HepG2 (cell line): ENCODE results near the gene MXRA7. TPM values are rescaled to one million over a fixed set of nuclear protein-coding genes. Genes with fewer than 3 reads are reported as not detected.

Experiments
- AGO2 ChIP-seq: fragments of 200-400 bp; formaldehyde crosslinking; optimal IDR thresholded peaks from 2 replicates; pipeline ENCODE3; 2017; ENCODE audit warnings: mild to moderate bottlenecking, low read depth, low read length, moderate library complexity
- ARNTL ChIP-seq: sonication (generic); formaldehyde crosslinking; IDR thresholded peaks from 2 replicates; pipeline ENCODE4 v1.4.0; 2020; ENCODE audit warnings: mild to moderate bottlenecking, missing genetic modification reagents
- ATAD3A ChIP-seq: sonication (generic); formaldehyde crosslinking; IDR thresholded peaks from 2 replicates; pipeline ENCODE4 v1.4.0; 2020; ENCODE audit warnings: missing genetic modification reagents
- CBX2 ChIP-seq, 2 experiments: fragments of 200-600 bp in 1 of 2; sonication (generic); formaldehyde crosslinking in 1 of 2; IDR thresholded peaks; 2 replicates each; pipeline versions ENCODE4 v1.7.0 to v1.8.1; 2018 to 2022; ENCODE audit warnings: low read depth in 2 of 2, low read length in 1 of 2, mild to moderate bottlenecking in 1 of 2, missing genetic modification reagents in 1 of 2
- CHD2 ChIP-seq: IDR thresholded peaks from 2 replicates; pipeline ENCODE4 v1.6.1; 2011; ENCODE audit warnings: low read depth, low read length, improper control_type of control experiment
- EEA1 ChIP-seq: sonication (generic); formaldehyde crosslinking; IDR thresholded peaks from 2 replicates; pipeline ENCODE4 v1.5.1; 2020; ENCODE audit warnings: mild to moderate bottlenecking, missing genetic modification reagents, borderline replicate concordance
- FOXC1 ChIP-seq: sonication (generic); formaldehyde crosslinking; IDR thresholded peaks from 2 replicates; pipeline ENCODE4 v1.8.0; 2022; ENCODE audit warnings: mild to moderate bottlenecking, missing genetic modification reagents, borderline replicate concordance
- MAFF ChIP-seq: IDR thresholded peaks from 2 replicates; pipeline ENCODE4 v1.6.1; 2011; ENCODE audit warnings: low read depth, low read length, improper control_type of control experiment
- MATR3 ChIP-seq: sonication (generic); formaldehyde crosslinking; IDR thresholded peaks from 2 replicates; pipeline ENCODE4 v1.4.0; 2020; ENCODE audit warnings: missing genetic modification reagents
- MTA3 ChIP-seq: sonication (generic); formaldehyde crosslinking; IDR thresholded peaks from 2 replicates; pipeline ENCODE4 v1.4.0; 2020; ENCODE audit warnings: missing genetic modification reagents
- NFIC ChIP-seq: IDR thresholded peaks from 2 replicates; pipeline ENCODE4 v1.6.1; 2012; ENCODE audit warnings: mild to moderate bottlenecking, low read length, inconsistent platforms
- NR2F1 ChIP-seq, 2 experiments: fragments of 450-650 bp in 1 of 2; formaldehyde crosslinking in 1 of 2; IDR thresholded peaks; 2 replicates each; pipeline versions ENCODE4 v1.5.0 to v1.6.1; 2016 to 2020; ENCODE audit warnings: mild to moderate bottlenecking in 1 of 2, missing compliant biosample characterization in 1 of 2, missing genetic modification reagents in 1 of 2, moderate library complexity in 1 of 2
- ZC3H4 ChIP-seq: sonication (generic); formaldehyde crosslinking; IDR thresholded peaks from 2 replicates; pipeline ENCODE4 v1.4.0; 2020; ENCODE audit warnings: missing genetic modification reagents, borderline replicate concordance
- ZFP90 ChIP-seq: sonication (generic); formaldehyde crosslinking; IDR thresholded peaks from 2 replicates; pipeline ENCODE4 v1.8.0; 2022; ENCODE audit warnings: missing genetic modification reagents, mild to moderate bottlenecking, inconsistent platforms, borderline replicate concordance
- ZNF10 ChIP-seq: sonication (generic); formaldehyde crosslinking; IDR thresholded peaks from 2 replicates; pipeline ENCODE4 v1.4.0; 2020; ENCODE audit warnings: mild to moderate bottlenecking, low read depth, missing genetic modification reagents, borderline replicate concordance
- ZNF337 ChIP-seq: sonication (generic); formaldehyde crosslinking; IDR thresholded peaks from 2 replicates; pipeline ENCODE4 v1.5.1; 2020; ENCODE audit warnings: missing genetic modification reagents, low read depth, mild to moderate bottlenecking, borderline replicate concordance
- ZNF468 ChIP-seq: sonication (generic); formaldehyde crosslinking; IDR thresholded peaks from 2 replicates; pipeline ENCODE4 v1.8.0; 2022; ENCODE audit warnings: mild to moderate bottlenecking, moderate library complexity, missing genetic modification reagents
- ZNF614 ChIP-seq: IDR thresholded peaks from 2 replicates; pipeline ENCODE4 v1.6.1; 2018; ENCODE audit warnings: missing biosample characterization, missing genetic modification reagents, inconsistent platforms, borderline replicate concordance
- polyA plus RNA-seq, 8 experiments: library from polyadenylated mRNA; depleted of rRNA in 3 of 8; stranded (reverse) in 7 of 8; unstranded in 1 of 8; fragments of >200 nt; fragmentation: Illumina TruSeq in 4 of 8; extraction: Trizol in 4 of 8; gene quantifications; 2 replicates each; pipeline versions ENCODE4 v1.2.1 to v1.2.3, GENCODE V29; 2011 to 2016; ENCODE audit warnings: low read depth in 4 of 8, missing spikeins in 1 of 8, mixed read lengths in 1 of 8; ENCODE audit not compliant: insufficient read depth in 1 of 8
- total RNA-seq, 5 experiments: library from RNA; depleted of rRNA; stranded (reverse); fragments of >200 nt; fragmentation: Illumina TruSeq; extraction: Trizol; gene quantifications; 2 replicates each; pipeline ENCODE4 v1.2.3, GENCODE V29; 2016; ENCODE audit warnings: low read depth in 1 of 5
- TF ChIP-seq, protein P1 (sequence below), 2 experiments: sonication (generic) in 1 of 2; formaldehyde crosslinking in 1 of 2; IDR thresholded peaks; 2 replicates each; pipeline versions ENCODE4 v1.4.0 to v1.6.1; 2018 to 2020; ENCODE audit warnings: missing genetic modification reagents in 2 of 2, borderline replicate concordance in 1 of 2, low read depth in 1 of 2, mild to moderate bottlenecking in 1 of 2, missing biosample characterization in 1 of 2
- TF ChIP-seq, protein P2 (sequence below): sonication (generic); formaldehyde crosslinking; conservative IDR thresholded peaks from 2 replicates; pipeline ENCODE4 v1.8.1; 2023; ENCODE audit warnings: missing genetic modification reagents
- TF ChIP-seq, protein P3 (sequence below): sonication (generic); formaldehyde crosslinking; IDR thresholded peaks from 2 replicates; pipeline ENCODE4 v1.4.0; 2020; ENCODE audit warnings: mild to moderate bottlenecking, missing genetic modification reagents
- TF ChIP-seq, protein P4 (sequence below): sonication (generic); formaldehyde crosslinking; conservative IDR thresholded peaks from 2 replicates; pipeline ENCODE4 v1.4.0; 2020; ENCODE audit warnings: missing genetic modification reagents

The MXRA7 gene
- total and polyA plus RNA-seq, 2 of the 13 experiments (the other 11 are each of a cell fraction or from before 2014, with no cell fraction given) = 44.8 to 112 TPM

DNA sequence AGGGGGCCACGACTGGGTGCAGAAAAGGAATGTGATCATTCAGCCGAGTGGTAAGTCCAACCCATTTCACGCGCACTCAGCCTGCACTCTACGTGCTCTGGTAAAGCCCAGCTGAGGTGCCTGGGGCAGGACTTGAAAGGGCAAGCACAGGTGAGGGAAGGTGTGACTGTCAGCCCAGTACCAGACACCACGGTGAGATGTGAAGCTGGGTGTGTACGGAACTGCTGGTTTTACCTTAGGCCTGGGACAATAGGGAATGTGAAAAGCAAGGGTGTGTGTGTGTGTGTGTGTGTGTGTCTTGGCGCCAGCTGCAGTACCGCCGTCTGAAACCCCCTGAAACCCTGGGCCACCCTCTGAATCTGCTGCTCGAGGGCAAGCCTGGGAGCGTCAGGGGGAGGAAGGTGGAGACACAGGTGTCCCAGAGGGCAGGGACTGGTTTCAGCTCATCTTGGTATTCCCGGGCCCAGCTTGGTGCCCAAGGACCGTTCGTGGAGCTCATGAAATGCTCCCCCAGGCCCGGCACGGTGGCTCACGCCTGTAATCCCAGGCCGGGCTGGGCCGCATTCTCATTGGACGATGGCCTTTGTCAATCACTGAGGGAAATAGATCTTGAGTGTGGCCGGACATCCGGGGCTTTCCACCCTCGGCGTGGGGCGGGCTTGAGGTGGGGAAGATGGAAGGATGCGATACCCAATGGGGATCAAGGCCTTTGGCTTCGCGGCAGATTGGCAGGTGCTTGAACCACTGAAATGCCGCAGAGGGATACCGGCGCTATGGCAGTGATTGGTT, 39.4 kb downstream of the MXRA7 start (continued):
- TF ChIP-seq ARNTL (CRISPR knock-in tag) = peak; percentile 17; the same call in 1 of the 2 replicates
- TF ChIP-seq ATAD3A (CRISPR knock-in tag) = no peak
- TF ChIP-seq NR2F1 (CRISPR knock-in tag; IDR thresholded peaks at IDR 0.05) = no peak; a peak in 1 of 4 replicates
- TF ChIP-seq, protein P1, sequence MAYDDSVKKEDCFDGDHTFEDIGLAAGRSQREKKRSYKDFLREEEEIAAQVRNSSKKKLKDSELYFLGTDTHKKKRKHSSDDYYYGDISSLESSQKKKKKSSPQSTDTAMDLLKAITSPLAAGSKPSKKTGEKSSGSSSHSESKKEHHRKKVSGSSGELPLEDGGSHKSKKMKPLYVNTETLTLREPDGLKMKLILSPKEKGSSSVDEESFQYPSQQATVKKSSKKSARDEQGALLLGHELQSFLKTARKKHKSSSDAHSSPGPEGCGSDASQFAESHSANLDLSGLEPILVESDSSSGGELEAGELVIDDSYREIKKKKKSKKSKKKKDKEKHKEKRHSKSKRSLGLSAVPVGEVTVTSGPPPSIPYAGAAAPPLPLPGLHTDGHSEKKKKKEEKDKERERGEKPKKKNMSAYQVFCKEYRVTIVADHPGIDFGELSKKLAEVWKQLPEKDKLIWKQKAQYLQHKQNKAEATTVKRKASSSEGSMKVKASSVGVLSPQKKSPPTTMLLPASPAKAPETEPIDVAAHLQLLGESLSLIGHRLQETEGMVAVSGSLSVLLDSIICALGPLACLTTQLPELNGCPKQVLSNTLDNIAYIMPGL (CRISPR knock-in tag; IDR thresholded peaks at IDR 0.05; ENCODE audit: borderline replicate concordance in 1 of 2, low read depth in 1 of 2) = peak in 1 of 2 experiments; percentile 77; a peak in 3 of 4 replicates
- peak; percentile 57 for TF ChIP-seq AGO2
- peak; percentile 91; the same call in 1 of the 2 replicates for TF ChIP-seq ZNF337
- peak; percentile 68; the same call in 1 of the 2 replicates for TF ChIP-seq MATR3
- TF ChIP-seq, protein P2, sequence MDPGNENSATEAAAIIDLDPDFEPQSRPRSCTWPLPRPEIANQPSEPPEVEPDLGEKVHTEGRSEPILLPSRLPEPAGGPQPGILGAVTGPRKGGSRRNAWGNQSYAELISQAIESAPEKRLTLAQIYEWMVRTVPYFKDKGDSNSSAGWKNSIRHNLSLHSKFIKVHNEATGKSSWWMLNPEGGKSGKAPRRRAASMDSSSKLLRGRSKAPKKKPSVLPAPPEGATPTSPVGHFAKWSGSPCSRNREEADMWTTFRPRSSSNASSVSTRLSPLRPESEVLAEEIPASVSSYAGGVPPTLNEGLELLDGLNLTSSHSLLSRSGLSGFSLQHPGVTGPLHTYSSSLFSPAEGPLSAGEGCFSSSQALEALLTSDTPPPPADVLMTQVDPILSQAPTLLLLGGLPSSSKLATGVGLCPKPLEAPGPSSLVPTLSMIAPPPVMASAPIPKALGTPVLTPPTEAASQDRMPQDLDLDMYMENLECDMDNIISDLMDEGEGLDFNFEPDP = no peak
- TF ChIP-seq ZNF614 = peak; percentile 69; the same call in 1 of the 2 replicates
- peak; percentile 85 for TF ChIP-seq FOXC1
- TF ChIP-seq CBX2 (IDR thresholded peaks at IDR 0.05; ENCODE audit: low read depth, low read length) = no peak
- TF ChIP-seq CBX2 (CRISPR knock-in tag; IDR thresholded peaks at IDR 0.05; ENCODE audit: low read depth) = 0 out of 2 replicates have a peak, but pooled peaks have one; percentile 55
- TF ChIP-seq MAFF = no peak; the same call in 1 of the 2 replicates
- TF ChIP-seq EEA1 (CRISPR knock-in tag) = peak; percentile 63; the same call in 1 of the 2 replicates
- peak; percentile 90 for TF ChIP-seq ZNF468
- TF ChIP-seq ZC3H4 = no peak
- no peak for TF ChIP-seq MTA3
- TF ChIP-seq ZFP90 (CRISPR knock-in tag) = peak; percentile 74
- TF ChIP-seq, protein P3, sequence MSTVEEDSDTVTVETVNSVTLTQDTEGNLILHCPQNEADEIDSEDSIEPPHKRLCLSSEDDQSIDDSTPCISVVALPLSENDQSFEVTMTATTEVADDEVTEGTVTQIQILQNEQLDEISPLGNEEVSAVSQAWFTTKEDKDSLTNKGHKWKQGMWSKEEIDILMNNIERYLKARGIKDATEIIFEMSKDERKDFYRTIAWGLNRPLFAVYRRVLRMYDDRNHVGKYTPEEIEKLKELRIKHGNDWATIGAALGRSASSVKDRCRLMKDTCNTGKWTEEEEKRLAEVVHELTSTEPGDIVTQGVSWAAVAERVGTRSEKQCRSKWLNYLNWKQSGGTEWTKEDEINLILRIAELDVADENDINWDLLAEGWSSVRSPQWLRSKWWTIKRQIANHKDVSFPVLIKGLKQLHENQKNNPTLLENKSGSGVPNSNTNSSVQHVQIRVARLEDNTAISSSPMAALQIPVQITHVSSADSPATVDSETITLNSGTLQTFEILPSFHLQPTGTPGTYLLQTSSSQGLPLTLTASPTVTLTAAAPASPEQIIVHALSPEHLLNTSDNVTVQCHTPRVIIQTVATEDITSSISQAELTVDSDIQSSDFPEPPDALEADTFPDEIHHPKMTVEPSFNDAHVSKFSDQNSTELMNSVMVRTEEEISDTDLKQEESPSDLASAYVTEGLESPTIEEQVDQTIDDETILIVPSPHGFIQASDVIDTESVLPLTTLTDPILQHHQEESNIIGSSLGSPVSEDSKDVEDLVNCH = peak; percentile 99
- TF ChIP-seq ZNF10 = peak; percentile 74; the same call in 1 of the 2 replicates
- TF ChIP-seq CHD2 = peak; percentile 82
- no peak for TF ChIP-seq NFIC
- TF ChIP-seq, protein P4, sequence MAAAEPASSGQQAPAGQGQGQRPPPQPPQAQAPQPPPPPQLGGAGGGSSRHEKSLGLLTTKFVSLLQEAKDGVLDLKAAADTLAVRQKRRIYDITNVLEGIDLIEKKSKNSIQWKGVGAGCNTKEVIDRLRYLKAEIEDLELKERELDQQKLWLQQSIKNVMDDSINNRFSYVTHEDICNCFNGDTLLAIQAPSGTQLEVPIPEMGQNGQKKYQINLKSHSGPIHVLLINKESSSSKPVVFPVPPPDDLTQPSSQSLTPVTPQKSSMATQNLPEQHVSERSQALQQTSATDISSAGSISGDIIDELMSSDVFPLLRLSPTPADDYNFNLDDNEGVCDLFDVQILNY (CRISPR knock-in tag) = no peak; the same call in none of the 2 replicates
